HPDE6-E6E7 (cell line): ENCODE results near the gene TIGD4.
"Not testable (repeated sequence)": the region's sequence is repeated elsewhere in the genome, so short reads cannot be mapped to it uniquely, and the experiment has no call there.

Experiments
- DNase-seq: peaks from one replicate; pipeline ENCODE4 v3.0.0; 2011; ENCODE audit warnings: missing footprints; ENCODE audit errors: extremely low spot score

The TIGD4 gene

GRCh38 chr4:152780267-152780778, 793 bp upstream of the TIGD4 start:
- DNase-seq, result peak; percentile 9

DNA sequence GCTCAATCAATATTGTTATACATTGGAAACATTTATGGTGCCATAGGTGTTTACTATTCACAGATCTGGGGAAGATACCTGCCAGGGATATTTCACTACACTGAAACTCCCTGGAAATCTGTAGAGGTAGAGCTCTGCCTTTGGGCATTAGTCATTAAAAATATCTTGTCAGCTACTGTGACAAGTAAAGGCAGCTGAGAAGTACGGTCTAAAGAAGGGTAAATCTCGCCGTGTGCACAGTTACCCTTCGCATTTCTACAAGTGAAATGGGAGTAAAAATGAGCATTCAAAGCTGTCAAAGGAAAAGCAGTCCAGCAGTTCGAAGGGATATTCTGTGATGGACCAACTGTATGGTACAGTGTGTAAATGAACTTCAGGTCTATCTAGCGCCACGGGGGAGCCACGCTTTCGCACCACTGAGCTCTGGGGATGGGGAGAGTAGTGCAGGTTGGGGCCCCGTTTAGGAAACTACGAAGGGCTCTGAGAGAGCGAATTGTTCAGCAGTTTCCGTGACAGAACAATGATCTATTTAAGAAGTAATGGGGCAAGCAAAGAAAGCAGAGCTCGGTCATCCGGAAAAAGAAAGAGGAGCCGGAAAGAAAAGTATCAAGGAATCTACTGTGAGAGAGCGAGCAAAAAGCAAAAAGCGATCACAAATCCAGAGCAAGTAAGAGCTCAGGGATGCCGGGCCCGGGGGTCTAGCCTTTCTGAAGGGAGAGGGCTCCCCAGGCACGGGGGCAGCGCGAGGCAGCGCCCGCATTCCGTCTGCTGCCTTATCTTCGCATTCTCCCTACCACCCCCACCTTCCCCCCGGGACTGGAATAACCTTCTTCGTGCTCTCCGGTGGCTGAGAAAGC, 646 bp downstream of the TIGD4 start:
- DNase-seq, result peak; percentile 4

DNA sequence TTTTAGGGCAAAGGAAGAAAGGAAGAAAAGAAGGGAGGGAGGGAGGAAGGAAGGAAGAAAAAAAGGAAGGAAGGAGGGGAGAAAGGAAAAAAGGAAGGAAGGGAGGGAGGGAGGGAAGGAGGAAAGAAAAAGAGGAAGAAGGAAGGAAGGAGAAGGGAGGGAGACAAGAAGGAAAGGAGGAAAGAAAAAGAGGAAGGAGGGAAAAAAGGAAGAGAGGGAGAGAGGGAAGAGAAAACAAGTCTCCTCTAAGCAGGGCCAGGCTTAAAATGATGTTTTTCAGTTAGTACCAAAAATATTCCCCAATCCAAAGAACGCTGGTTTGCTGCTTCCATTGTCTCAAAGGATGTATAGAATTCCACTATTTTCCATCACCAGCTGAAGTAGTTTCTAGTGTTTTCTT, 2.0 kb downstream of the TIGD4 start:
- DNase-seq, result no peak

GRCh38 chr4:152776352-152776751, 3.2 kb downstream of the TIGD4 start:
- no peak for DNase-seq

- no peak for DNase-seq
These were observed 5.6 kb downstream of the TIGD4 start for GRCh38 chr4:152773953-152774352.

DNA sequence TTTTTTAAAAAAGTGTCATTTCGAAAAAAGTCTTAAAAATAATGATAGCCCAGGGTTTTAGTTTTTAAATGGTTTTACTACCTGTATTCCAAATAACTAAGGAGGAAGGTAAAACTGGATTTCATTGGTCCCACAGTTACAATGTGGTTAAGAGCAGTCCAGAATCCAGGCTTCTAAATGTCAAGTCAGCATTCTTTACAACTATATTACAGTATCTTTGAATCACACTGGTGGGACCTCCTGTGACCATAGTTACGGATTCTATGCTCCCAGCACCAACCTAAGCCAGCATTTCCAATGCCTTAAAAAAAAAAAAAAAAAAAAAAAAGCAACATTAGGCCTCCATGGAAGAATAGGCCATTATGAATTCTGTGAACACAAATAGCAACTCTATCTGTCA, 6.2 kb downstream of the TIGD4 start:
- DNase-seq, result no peak

DNA sequence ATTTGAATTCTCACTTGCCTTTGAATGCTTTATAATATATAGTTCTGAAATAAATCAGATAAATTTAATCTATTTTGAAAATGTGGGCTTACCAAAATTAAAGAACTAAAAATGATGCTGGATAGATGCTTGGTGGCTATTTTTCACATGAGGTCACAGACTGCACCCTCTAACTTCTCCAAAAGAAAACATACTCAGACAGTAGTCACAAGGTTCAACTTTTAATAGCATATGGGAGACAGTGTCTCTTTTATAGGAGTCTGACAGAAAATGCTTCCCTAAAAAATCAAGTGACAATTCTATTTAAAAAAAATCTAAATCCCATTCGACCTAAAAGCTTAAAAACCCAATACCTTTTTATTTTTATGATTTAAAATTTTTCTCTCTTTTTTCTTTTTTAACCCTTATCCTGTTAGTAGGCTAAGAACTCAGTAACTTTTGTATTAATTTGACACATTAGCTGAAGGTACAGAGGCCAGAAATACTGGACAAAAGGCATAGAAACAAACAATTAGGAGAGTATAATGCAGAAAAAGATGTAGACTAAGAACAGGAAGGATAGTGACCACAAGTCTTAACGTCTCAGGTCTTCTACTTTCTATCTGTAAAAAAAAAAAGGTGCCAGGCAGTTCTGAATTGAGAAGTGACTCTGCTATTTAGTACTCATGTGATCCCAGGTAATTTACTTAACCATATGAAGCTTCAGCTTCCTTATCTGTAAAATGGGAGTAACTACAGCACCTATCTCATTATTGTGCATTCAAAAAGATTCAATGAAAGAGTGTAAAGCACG, 7.6 kb downstream of the TIGD4 start:
- DNase-seq, result no peak

GRCh38 chr4:152765069-152765737, 14.3 kb downstream of the TIGD4 start:
- not testable (repeated sequence) for DNase-seq

DNA sequence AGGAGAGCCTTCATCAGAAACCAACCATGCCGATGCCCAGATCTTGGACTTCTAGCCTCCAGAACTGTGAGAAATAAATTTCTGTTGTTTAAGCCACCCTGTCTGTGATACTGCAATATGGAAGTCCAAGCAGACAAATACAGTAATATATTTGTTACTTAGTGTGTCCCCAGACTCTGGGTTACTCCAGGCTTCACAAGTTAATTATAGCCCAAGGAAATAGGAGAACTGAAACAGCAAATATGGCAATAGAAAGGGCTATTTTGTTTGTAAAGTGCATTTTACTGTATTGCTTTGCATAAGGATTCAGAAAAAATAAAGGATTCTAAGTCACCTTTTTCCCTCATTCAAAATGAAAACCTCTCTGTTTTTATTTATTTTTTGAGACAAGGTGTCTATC, 15.7 kb downstream of the TIGD4 start:
- DNase-seq, result no peak

GRCh38 chr4:152748619-152749018, 30.9 kb downstream of the TIGD4 start:
- DNase-seq, result no peak

- peak; percentile 26 for DNase-seq
These were observed 32.1 kb downstream of the TIGD4 start for GRCh38 chr4:152747444-152747843.

DNA sequence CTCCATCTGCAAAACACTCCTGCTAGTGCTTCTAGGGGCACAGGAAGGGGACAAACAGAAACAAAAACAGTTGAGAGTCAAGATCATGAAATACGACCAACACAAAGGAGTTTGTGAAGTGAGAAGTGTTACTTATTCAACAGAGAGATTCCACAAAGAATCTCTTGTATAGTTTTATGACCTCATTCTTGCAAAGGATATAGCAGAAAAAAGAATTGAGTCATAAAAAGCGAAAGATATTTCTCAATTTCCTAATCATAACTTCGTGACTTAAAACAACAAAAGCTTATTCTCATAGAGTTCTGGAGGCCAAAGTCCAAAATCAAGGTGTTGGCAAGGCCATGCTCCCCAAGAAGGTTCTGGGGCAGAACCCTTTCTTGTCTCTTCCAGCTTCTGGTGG, 40.7 kb downstream of the TIGD4 start:
- DNase-seq, result no peak

- no peak for DNase-seq
These were observed 43.6 kb downstream of the TIGD4 start for GRCh38 chr4:152735906-152736305.

DNA sequence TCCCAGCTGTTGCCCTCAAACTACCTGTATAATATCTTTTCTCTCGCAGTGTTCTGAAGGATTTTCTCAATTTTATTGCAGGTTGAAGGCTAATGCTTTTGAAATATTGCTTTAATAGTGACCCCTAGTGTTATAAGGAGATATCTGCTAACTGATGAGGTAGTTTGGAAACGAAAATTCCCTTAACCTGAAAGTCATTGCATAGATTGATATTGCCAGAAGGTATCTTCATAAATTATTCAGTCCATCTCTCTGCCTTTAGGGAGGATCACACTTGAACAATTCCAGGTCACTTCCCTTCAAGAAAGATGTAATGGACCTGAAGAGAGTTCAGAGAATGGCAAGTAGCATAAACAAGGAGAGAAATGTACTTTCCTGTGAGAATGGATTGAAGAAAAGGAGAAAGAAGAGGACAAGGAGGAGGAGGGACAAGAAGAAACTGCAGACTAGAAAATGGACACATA, 44.1 kb downstream of the TIGD4 start:
- DNase-seq, result no peak

- no peak for DNase-seq
These were observed 44.9 kb downstream of the TIGD4 start for GRCh38 chr4:152734699-152735050.

- DNase-seq, result no peak
These were observed 45.4 kb downstream of the TIGD4 start for GRCh38 chr4:152734015-152734698.

GRCh38 chr4:152731997-152732396, 47.5 kb downstream of the TIGD4 start:
- no peak for DNase-seq

DNA sequence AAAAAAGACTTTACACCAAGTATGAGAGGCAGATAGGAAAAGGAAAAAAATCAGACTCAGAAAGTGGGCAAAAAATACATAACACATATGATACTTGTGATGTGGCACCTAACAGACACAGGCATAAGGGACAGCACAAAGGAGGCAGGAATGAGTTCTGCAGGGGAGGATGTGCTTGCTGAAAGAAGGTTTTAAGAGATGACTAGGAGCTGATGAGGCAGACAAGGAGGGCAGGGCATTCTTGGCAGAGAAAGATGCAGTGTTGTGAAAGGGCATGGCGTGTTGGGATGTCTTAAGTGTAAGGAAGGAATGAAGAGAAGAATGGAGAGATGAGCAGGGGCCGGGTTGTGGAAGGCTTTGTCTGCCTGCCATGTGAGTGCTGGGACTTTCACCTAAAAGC, 50.1 kb downstream of the TIGD4 start:
- peak; percentile 46 for DNase-seq

GRCh38 chr4:152728343-152728742, 51.2 kb downstream of the TIGD4 start:
- no peak for DNase-seq

DNA sequence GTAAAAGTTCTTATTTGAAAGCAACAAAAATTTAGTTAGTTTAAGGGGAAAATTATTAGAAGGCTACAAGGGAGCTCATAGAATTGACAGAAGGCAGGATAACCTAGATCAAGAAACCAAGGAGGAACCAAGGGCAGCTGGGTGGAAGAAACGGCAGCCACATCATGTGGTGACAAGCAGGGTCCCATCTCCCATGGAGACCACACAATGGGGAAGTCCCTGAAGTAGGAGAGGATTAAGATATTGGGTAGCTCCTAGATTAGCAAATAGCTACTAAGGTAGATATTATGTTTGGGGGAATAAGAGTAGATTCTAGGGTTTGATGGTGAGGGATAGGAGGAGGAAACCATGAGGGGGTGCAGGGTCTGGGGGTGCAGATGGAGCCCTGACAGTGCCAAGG, 51.7 kb downstream of the TIGD4 start:
- DNase-seq, result no peak

GRCh38 chr4:152724494-152724893, 55.0 kb downstream of the TIGD4 start:
- no peak for DNase-seq

DNA sequence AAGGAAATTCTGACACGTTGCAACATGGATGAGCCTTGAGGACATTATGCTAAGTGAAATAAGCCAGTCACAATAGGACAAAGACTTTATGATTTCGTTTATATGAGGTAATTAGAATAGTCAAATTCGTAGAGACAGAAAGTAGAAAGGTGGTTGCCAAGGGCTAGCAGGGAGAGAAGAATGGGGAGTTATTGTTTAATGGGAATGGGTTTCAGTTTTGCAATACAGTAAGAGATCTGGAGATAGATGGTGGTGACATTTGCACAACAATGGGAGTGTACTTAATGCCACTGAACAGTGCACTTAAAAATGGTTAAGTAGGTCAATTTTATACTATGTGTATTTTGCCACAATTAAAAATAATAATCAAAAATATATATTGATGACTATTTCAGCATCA, 56.3 kb downstream of the TIGD4 start:
- no peak for DNase-seq
